ENCODE results near the gene ADAM33.

- TF ChIP-seq CTCF (conservative IDR thresholded peaks at IDR 0.05; ENCODE audit: low read depth, low read length) (no peak), EZH2 (IDR thresholded peaks at IDR 0.05; ENCODE audit: borderline replicate concordance, low read depth, low read length, poor library complexity, severe bottlenecking) (no peak)
Measured at GRCh38 chr20:3633913-3634478, 47.8 kb downstream of the ADAM33 start.

Data from A673 (cell line).